22Rv1 (cell line): ENCODE data around the gene NAT8L.

Source experiments
- CTCF ChIP-seq: fragments of 450-650 bp; IDR thresholded peaks from 2 replicates; pipeline ENCODE4 v1.5.1; 2017; ENCODE audit warnings: mild to moderate bottlenecking
- ZFX ChIP-seq: fragments of 450-650 bp; IDR thresholded peaks from 2 replicates; pipeline ENCODE4 v1.6.1; 2017; ENCODE audit warnings: antibody characterized with exemption, borderline replicate concordance

- TF ChIP-seq CTCF (no peak), ZFX (no peak)
These were observed 19.9 kb downstream of the NAT8L start for GRCh38 chr4:2079006-2079405.
